Stomach smooth muscle (tissue), 2 donors: Measurements from ENCODE around the gene GZMM.

ENCODE experiments used
- H3K27ac ChIP-seq: one replicate; pipeline ENCODE4 v1.7.0; 2013; ENCODE audit warnings: mild to moderate bottlenecking, low read length, inconsistent platforms
- H3K27me3 ChIP-seq, 2 donors: one replicate each; pipeline ENCODE4 v1.7.0; 2013; ENCODE audit warnings: low read length in 2 of 2; ENCODE audit not compliant: insufficient read depth in 2 of 2, control insufficient read depth in 1 of 2
- H3K36me3 ChIP-seq, 2 donors: one replicate each; pipeline ENCODE4 v1.7.0; 2013; ENCODE audit warnings: low read length in 2 of 2; ENCODE audit not compliant: control insufficient read depth in 2 of 2, insufficient read depth in 2 of 2
- H3K4me1 ChIP-seq: one replicate; pipeline ENCODE4 v1.7.0; 2013; ENCODE audit warnings: low read length; ENCODE audit not compliant: control insufficient read depth, insufficient read depth
- H3K4me3 ChIP-seq, 2 donors: one replicate each; pipeline ENCODE4 v1.7.0; 2013; ENCODE audit warnings: low read length in 2 of 2
- H3K9ac ChIP-seq, 2 donors: one replicate each; pipeline ENCODE4 v1.7.0; 2013; ENCODE audit warnings: low read length in 2 of 2, mild to moderate bottlenecking in 1 of 2
- H3K9me3 ChIP-seq, 2 donors: one replicate each; pipeline ENCODE4 v1.7.0; 2013; ENCODE audit warnings: low read length in 2 of 2; ENCODE audit not compliant: control insufficient read depth in 2 of 2
- donor health status: healthy.
- donor health status: Pancreatic carcinoma.

Gene GZMM

DNA sequence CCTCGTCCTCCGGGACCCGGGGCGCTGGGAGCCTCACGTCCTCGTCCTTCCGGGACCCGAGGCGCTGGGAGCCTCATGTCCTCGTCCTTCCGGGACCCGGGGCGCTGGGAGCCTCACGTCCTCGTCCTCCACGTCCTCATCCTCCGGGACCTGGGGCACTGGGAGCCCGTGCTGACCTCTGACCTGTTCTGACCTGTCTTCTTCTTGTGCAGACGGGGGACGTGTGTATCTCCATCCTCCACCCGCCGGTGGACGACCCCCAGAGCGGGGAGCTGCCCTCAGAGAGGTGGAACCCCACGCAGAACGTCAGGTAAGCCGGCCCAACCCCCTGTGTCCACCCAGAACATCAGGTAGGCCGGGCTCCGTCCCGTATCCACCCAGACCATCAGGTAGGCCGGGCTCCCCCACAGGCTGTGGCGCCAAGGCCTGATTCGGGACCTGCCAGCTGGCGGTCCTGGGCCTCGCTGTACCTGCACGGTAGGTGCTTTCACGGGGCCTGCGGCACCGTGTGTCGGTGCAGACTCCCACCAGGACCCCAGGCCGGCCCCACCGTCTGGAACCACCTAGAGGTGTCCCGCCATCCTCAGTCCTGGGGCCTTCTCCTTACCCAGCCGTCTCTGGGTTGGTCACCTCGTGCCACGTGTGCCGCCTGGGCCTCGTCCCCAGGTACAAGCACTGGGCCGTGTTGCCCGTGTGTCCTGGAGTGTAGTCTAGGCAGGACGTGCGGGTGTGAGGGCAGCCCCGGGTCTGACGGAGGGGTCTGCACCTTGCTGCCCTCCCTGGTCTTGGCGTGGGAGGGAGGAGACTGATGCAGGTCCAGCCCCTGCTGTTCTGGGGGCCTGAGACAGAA, 7.6 kb upstream of the GZMM start:
- Histone ChIP-seq H3K27ac (no peak overlapping the region), H3K9ac (no peak overlapping the region), H3K27me3 (no peaks in the 10 kb centered on the region), H3K4me1 (peaks cover 31% of the 10 kb centered on the region), H3K36me3 (peaks cover 23 to 36% of the 10 kb centered on the region in 2 donors), H3K9me3 (no peaks in the 10 kb centered on the region), H3K4me3 (no peak overlapping the region)

DNA sequence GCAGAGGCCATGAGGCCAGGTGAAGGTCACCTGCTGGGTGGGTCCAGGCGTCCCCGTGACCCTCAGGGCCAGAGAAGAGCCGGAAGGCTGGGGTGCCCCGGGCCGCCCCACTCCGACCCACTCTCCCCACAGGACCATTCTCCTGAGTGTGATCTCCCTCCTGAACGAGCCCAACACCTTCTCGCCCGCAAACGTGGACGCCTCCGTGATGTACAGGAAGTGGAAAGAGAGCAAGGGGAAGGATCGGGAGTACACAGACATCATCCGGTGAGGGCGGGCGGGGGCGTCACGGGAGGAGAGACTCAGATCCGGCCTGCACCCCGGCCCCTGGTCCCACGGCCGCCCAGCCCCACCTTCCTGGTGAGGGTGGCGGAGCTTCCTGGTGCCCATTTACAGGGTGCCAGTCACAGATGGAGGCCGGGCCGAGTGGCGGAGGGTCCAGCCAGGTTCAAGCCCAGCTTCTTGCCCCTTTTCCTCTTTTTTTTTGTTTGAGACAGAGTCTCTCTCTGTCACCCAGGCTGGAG, 6.9 kb upstream of the GZMM start:
- no peak overlapping the region for H3K4me3 ChIP-seq
- H3K9me3 ChIP-seq: no peaks in the 10 kb centered on the region
- no peak overlapping the region for H3K27ac ChIP-seq
- peaks cover 31% of the 10 kb centered on the region for H3K4me1 ChIP-seq
- peaks cover 29 to 36% of the 10 kb centered on the region in 2 donors for H3K36me3 ChIP-seq
- no peaks in the 10 kb centered on the region for H3K27me3 ChIP-seq
- no peak overlapping the region for H3K9ac ChIP-seq

DNA sequence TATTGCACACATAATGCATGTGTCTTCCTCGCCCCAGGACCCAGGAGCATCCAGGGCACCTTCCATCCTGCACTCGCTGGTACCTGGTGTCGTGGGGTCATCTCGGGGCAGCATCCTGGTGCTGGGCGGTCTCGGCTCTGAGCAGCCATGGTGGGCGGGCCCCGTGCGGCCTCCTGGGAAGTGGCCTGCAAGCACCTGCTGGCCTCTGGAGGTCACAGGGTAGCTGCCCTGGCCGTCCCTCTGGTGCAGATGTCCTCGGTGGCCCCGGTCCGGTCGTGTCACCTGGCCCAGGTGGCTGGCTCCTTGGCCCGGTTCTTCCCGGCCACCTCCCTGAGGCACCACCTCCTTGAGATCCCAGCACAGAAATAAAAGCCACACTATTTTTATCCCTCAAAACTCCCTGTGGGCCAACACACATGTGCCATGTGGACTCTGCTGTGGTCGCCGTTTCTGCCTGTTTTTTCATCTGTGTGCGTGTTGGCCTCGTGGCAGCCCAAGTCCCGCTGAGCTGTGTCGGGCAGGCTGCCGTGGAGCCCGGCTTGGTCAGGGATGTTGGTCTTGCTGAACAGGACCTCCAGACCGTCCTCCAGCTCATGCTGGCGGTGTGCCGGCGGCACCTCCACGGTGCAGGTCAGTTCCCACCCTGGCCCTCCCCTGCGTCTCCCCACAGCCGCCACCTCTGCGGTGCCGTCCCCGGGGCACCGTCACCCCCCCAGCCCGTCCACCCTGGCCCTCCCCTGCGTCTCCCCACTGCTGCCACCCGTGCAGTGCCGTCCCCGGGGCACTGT, 5.0 kb upstream of the GZMM start:
- no peak overlapping the region for H3K9ac ChIP-seq
- H3K36me3 ChIP-seq: peaks cover 29 to 36% of the 10 kb centered on the region in 2 donors

DNA sequence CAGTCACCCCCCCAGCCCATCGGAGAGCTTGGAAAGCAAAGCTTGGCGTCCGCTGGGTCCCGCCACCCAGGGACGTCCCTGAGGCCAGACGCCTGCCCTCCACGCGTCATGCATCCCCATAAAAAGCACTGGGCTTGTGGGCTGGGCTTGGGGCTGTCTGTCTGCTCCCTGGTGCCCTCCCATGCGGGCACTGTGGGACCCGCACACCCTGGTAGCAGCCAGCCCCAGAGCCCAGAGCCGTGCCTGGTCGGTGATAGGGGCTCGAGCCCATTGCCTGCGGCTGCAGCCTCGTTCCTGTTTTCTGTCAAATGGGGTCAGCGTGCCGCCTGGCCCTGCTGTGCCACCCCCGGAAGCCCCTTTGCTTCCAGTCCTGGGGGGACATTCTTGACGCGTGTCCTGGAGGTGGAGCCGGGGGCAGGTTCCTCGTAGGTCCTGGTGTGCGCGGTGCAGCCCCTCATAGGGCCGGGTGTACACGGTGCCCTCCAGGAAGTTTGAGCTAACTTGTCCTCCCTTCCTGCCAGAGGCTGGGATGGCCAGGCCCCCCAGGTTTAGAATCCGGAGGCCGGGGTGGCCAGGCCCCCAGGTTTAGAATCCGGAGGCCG, 4.3 kb upstream of the GZMM start:
- Histone ChIP-seq H3K9me3 (no peaks in the 10 kb centered on the region), H3K27ac (no peak overlapping the region), H3K36me3 (peaks cover 29 to 36% of the 10 kb centered on the region in 2 donors), H3K4me1 (peaks cover 14% of the 10 kb centered on the region), H3K4me3 (no peak overlapping the region), H3K9ac (no peak overlapping the region), H3K27me3 (no peaks in the 10 kb centered on the region)

More for the DNA sequence above, 5.0 kb upstream of the GZMM start:
- H3K4me3 ChIP-seq: no peak overlapping the region
- no peaks in the 10 kb centered on the region for H3K27me3 ChIP-seq
- H3K9me3 ChIP-seq: no peaks in the 10 kb centered on the region
- H3K4me1 ChIP-seq: peaks cover 21% of the 10 kb centered on the region
- H3K27ac ChIP-seq: no peak overlapping the region

DNA sequence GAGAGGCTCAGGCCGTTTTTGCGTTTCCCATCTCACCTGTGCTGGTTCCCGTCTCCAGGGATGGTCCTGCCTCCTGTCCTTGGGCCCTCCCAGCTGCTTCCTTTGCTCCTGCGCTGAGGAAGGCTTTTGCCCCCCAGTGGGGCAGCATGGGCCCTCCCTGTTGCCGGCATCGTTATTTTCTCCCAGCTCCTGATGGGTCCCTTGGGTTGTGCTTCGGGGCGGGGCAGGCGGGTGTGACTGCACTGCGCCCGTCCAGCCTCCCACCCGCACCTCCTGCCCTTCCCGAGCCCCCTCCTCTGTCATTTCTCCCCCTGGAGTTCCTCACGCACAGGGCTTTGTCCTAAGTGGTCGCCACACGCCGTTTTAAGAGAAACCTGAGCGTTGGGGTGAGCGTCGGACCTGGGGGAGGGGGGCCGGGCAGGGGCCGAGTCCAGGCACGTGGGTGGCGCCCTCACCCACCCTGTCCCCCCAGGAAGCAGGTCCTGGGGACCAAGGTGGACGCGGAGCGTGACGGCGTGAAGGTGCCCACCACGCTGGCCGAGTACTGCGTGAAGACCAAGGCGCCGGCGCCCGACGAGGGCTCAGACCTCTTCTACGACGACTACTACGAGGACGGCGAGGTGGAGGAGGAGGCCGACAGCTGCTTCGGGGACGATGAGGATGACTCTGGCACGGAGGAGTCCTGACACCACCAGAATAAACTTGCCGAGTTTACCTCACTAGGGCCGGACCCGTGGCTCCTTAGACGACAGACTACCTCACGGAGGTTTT, 2.8 kb upstream of the GZMM start:
- H3K9ac ChIP-seq: no peak overlapping the region
- peaks cover 28 to 29% of the 10 kb centered on the region in 2 donors for H3K36me3 ChIP-seq
- no peaks in the 10 kb centered on the region for H3K27me3 ChIP-seq
- no peaks in the 10 kb centered on the region for H3K9me3 ChIP-seq
- H3K4me3 ChIP-seq: no peak overlapping the region
- peaks cover 2% of the 10 kb centered on the region for H3K4me1 ChIP-seq
- H3K27ac ChIP-seq: no peak overlapping the region

DNA sequence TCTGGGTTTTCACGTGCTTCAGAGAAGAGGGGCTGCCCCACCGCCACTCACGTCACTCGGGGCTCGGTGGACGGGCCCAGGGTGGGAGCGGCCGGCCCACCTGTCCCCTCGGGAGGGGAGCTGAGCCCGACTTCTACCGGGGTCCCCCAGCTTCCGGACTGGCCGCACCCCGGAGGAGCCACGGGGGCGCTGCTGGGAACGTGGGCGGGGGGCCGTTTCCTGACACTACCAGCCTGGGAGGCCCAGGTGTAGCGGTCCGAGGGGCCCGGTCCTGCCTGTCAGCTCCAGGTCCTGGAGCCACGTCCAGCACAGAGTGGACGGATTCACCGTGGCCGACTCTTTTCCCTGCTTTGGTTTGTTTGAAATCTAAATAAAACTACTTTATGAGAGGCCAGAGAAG, 2.2 kb upstream of the GZMM start:
- Histone ChIP-seq H3K9ac (no peak overlapping the region), H3K27me3 (no peaks in the 10 kb centered on the region), H3K36me3 (peaks cover 22 to 23% of the 10 kb centered on the region in 2 donors), H3K4me3 (no peak overlapping the region), H3K9me3 (no peaks in the 10 kb centered on the region), H3K27ac (no peak overlapping the region), H3K4me1 (peaks cover 2% of the 10 kb centered on the region)

DNA sequence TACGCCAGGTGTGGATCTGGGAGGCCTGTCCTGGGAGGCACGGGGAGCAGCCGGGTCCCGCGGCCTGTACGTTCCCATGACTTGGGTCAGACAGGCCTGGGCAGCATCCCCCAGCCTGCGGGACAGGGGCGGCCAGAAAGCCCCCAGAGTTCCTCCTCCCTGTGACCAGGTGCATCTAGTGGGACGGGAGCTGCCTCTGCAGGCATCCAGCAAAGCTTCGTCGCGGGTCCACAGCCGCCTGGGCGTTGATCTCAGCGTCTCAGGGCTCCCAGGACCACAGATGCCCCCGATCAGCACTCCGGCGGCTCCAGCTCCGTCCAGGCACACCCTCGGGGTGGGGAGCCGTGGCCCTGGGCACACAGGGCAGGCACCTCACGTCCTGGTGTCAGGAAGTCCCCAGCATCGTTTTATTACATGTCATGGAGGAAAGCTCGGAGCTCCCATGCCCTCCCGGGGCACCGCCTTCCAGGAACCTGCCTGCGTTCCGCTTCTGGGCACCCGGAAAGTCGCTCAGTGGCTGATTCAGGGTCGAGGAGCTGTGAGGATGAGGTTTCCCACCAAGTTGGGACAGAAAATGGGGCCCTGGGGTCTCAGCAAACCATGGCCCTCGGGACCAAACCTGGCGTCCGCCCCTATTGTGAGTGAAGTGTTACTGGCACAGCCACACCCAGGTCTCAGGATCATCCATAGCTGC, 1.5 kb upstream of the GZMM start:
- Histone ChIP-seq H3K36me3 (peaks cover 18 to 19% of the 10 kb centered on the region in 2 donors), H3K27ac (no peak overlapping the region), H3K9ac (no peak overlapping the region), H3K4me1 (peaks cover 2% of the 10 kb centered on the region), H3K9me3 (no peaks in the 10 kb centered on the region), H3K4me3 (no peak overlapping the region), H3K27me3 (no peaks in the 10 kb centered on the region)

DNA sequence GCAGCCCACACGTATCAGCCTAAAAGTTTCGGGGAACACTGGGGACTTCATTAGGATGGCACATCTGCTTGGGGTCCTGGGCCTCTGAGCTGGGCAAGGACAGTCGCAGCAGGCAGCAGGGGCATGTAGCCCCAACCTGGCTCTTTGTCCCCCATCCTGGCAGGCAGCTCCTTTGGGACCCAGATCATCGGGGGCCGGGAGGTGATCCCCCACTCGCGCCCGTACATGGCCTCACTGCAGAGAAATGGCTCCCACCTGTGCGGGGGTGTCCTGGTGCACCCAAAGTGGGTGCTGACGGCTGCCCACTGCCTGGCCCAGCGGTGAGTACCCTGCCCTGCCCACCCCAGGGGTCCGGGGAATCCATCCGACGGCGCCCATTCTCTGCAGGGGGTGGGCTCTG, 3.3 kb downstream of the GZMM start:
- H3K4me1 ChIP-seq: peaks cover 5% of the 10 kb centered on the region
- H3K9ac ChIP-seq: no peak overlapping the region
- H3K9me3 ChIP-seq: no peaks in the 10 kb centered on the region
- H3K36me3 ChIP-seq: no peaks in the 10 kb centered on the region
- H3K4me3 ChIP-seq: no peak overlapping the region
- no peak overlapping the region for H3K27ac ChIP-seq
- no peaks in the 10 kb centered on the region for H3K27me3 ChIP-seq

DNA sequence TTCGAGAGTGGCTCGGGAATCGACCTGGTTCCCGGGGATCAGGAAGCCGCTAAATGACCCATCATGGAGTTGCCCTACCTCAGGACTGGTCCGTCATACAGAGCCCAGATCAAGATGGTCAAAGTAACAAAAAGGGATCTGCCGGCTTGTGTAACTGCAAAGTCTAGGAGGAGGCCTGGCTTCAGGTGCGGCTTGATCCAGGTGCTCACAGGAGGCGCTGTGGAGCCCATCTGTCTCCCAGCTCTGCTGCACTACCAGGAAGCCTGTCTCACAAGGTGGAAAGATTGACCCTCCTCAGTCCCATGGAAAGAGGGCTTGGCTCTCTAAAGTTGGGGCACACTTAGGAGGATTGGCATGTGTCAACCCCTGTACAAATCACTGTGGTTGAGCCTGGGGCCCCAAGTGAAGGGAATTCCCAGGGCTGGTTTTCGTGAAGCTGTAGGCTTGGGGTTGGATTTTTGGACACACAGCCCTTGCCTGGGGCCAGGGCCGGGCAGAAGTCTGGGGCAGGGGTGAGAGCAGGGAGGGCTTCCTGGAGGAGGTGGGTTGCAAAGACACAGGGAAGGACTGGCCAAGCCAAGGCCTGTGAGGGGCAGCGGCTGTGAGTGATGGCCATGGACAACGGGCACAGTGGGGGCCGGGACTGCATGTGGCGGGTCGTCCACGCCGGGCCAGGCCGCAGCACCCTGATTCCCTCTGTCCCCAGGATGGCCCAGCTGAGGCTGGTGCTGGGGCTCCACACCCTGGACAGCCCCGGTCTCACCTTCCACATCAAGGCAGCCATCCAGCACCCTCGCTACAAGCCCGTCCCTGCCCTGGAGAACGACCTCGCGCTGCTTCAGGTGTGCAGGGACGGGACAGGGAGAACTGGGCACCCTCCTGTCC, 4.2 kb downstream of the GZMM start:
- H3K36me3 ChIP-seq: no peaks in the 10 kb centered on the region
- H3K4me1 ChIP-seq: peaks cover 5% of the 10 kb centered on the region
- no peaks in the 10 kb centered on the region for H3K27me3 ChIP-seq
- no peak overlapping the region for H3K27ac ChIP-seq
- H3K9ac ChIP-seq: no peak overlapping the region
- H3K4me3 ChIP-seq: no peak overlapping the region
- no peaks in the 10 kb centered on the region for H3K9me3 ChIP-seq
